Measurements from ENCODE around the gene GPX3. TPM values are rescaled to one million over a fixed set of nuclear protein-coding genes. Genes with fewer than 3 reads are reported as not detected.

GPX3 gene
- polyA plus RNA-seq, 1 experiment, result 3.8 TPM

GRCh38 chr5:151065609-151066008 is 45.2 kb downstream of the GPX3 start:
- TF ChIP-seq, protein P1, sequence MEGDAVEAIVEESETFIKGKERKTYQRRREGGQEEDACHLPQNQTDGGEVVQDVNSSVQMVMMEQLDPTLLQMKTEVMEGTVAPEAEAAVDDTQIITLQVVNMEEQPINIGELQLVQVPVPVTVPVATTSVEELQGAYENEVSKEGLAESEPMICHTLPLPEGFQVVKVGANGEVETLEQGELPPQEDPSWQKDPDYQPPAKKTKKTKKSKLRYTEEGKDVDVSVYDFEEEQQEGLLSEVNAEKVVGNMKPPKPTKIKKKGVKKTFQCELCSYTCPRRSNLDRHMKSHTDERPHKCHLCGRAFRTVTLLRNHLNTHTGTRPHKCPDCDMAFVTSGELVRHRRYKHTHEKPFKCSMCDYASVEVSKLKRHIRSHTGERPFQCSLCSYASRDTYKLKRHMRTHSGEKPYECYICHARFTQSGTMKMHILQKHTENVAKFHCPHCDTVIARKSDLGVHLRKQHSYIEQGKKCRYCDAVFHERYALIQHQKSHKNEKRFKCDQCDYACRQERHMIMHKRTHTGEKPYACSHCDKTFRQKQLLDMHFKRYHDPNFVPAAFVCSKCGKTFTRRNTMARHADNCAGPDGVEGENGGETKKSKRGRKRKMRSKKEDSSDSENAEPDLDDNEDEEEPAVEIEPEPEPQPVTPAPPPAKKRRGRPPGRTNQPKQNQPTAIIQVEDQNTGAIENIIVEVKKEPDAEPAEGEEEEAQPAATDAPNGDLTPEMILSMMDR (IDR thresholded peaks at IDR 0.05; ENCODE audit: insufficient read depth, low read depth, low read length), result no peak
- no peaks in the 10 kb centered on the region for H3K27me3 ChIP-seq (ENCODE audit: control insufficient read depth, insufficient read depth, low read length)
- H3K4me3 ChIP-seq (ENCODE audit: low read depth, low read length), result no peak overlapping the region
- peaks cover 28% of the 10 kb centered on the region for H3K36me3 ChIP-seq (ENCODE audit: control insufficient read depth, insufficient read depth, low read length)
- DNase-seq (ENCODE audit: low read depth), result no peak
- CTCF ChIA-PET, result interaction anchor here (1.0 to 1.5 kb wide), 2 partner anchors 13 kb away, joined by 3 to 8 read pairs; no protein-coding TSS in a partner anchor
- POLR2A ChIA-PET, result no interaction called here

- CTCF ChIA-PET, result interaction anchor here (1.0 to 1.5 kb wide), 3 partner anchors 8 to 48 kb away, joined by 3 to 8 read pairs (median 4); no protein-coding TSS in a partner anchor
- Histone ChIP-seq H3K27me3 (ENCODE audit: control insufficient read depth, insufficient read depth, low read length) (no peaks in the 10 kb centered on the region), H3K36me3 (ENCODE audit: control insufficient read depth, insufficient read depth, low read length) (peaks cover 21% of the 10 kb centered on the region), H3K4me3 (ENCODE audit: low read depth, low read length) (no peak overlapping the region)
- DNase-seq (ENCODE audit: low read depth), result no peak
- TF ChIP-seq, protein P1 (IDR thresholded peaks at IDR 0.05; ENCODE audit: insufficient read depth, low read depth, low read length), result no peak
- POLR2A ChIA-PET, result no interaction called here
These were observed 46.5 kb downstream of the GPX3 start for GRCh38 chr5:151066920-151067319.

- H3K4me3 ChIP-seq (ENCODE audit: low read depth, low read length), result no peak overlapping the region
- DNase-seq (ENCODE audit: low read depth), result no peak
- peaks cover 13% of the 10 kb centered on the region for H3K36me3 ChIP-seq (ENCODE audit: control insufficient read depth, insufficient read depth, low read length)
- ChIA-PET POLR2A (no interaction called here), CTCF (interaction anchor here (1.2 to 3.6 kb wide), 4 partner anchors 9 to 97 kb away, joined by 3 to 26 read pairs (median 6); no protein-coding TSS in a partner anchor)
- TF ChIP-seq, protein P1 (IDR thresholded peaks at IDR 0.05; ENCODE audit: insufficient read depth, low read depth, low read length), result no peak
- no peaks in the 10 kb centered on the region for H3K27me3 ChIP-seq (ENCODE audit: control insufficient read depth, insufficient read depth, low read length)
These were observed 47.4 kb downstream of the GPX3 start for GRCh38 chr5:151067632-151068432.

DNA sequence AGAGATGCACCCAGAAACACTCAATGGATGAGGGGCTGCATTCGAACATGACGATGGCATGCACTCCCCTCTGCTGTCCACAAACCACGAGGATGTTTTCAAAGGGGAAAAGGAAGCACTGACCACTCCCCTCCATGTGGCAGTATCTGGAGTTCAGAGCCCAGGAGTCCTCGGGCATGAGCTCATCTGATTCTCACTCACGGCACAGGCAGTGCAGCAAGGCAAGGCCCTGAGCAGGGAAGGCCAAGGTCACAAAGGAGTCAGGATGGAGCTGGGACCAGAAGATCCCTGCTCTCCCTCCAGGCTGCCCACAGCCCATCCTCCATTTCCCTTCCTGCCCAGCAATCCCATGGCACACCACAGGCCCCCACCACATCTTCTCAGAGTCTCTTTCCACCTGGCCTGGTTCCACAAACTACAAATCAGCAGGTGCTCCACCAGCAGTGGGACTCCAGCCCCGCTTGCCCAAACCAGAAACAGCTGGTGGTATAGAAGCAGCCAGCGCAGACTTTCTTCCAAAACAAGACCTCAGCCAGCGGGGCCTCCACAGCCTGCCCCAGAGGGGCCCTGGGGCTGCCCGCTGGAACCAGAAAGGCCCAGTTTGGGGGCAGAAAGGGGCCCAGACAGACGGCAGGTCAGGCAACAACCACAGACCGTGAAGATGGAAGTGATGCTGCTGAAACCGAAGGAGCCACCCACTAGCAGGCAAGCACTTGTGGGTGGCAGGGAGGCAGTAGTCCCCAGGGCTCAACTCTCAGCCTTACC is 48.2 kb downstream of the GPX3 start:
- ChIA-PET POLR2A (no interaction called here), CTCF (interaction anchor here (1.0 to 3.6 kb wide), 7 partner anchors 10 to 96 kb away, joined by 3 to 26 read pairs (median 4); no protein-coding TSS in a partner anchor)
- Histone ChIP-seq H3K4me3 (ENCODE audit: low read depth, low read length) (no peak overlapping the region), H3K36me3 (ENCODE audit: control insufficient read depth, insufficient read depth, low read length) (peaks cover 11% of the 10 kb centered on the region), H3K27me3 (ENCODE audit: control insufficient read depth, insufficient read depth, low read length) (no peaks in the 10 kb centered on the region)
- no peak for DNase-seq (ENCODE audit: low read depth)
- TF ChIP-seq, protein P1 (IDR thresholded peaks at IDR 0.05; ENCODE audit: insufficient read depth, low read depth, low read length), result no peak

- peaks cover 10% of the 10 kb centered on the region for H3K36me3 ChIP-seq (ENCODE audit: control insufficient read depth, insufficient read depth, low read length)
- H3K4me3 ChIP-seq (ENCODE audit: low read depth, low read length), result no peak overlapping the region
- H3K27me3 ChIP-seq (ENCODE audit: control insufficient read depth, insufficient read depth, low read length), result no peaks in the 10 kb centered on the region
- DNase-seq (ENCODE audit: low read depth), result no peak
- TF ChIP-seq, protein P1 (IDR thresholded peaks at IDR 0.05; ENCODE audit: insufficient read depth, low read depth, low read length), result no peak
- CTCF ChIA-PET, result interaction anchor here (1.1 to 3.6 kb wide), 4 partner anchors 10 to 45 kb away, joined by 5 to 26 read pairs (median 6); no protein-coding TSS in a partner anchor
- POLR2A ChIA-PET, result no interaction called here
These were observed 50.1 kb downstream of the GPX3 start for GRCh38 chr5:151070449-151070848.
